Spleen (tissue), 11 donors: ENCODE data around the gene ATG7. TPM values are rescaled to one million over a fixed set of nuclear protein-coding genes. Genes with fewer than 3 reads are reported as not detected.

Experiments used
- DNase-seq: peaks from one replicate; pipeline ENCODE4 v3.0.0-alpha.2; 2020
- H3K27ac ChIP-seq, 8 donors: fragments of 200-600 bp; sonication (generic) in 7 of 8; 1 replicate in 4 of 8; 2 replicates in 4 of 8; pipeline versions ENCODE4 v1.5.0 to v1.8.0; 2016 to 2021; ENCODE audit warnings: inconsistent platforms in 4 of 8, mild to moderate bottlenecking in 4 of 8, moderate library complexity in 1 of 8
- H3K27me3 ChIP-seq, 7 donors: fragments of 200-600 bp; sonication (generic) in 6 of 7; replicated peaks in 1 of 7; 1 replicate in 4 of 7; 2 replicates in 3 of 7; pipeline versions ENCODE4 v1.5.0 to v1.8.0; 2016 to 2021; ENCODE audit warnings: inconsistent platforms in 3 of 7, mild to moderate bottlenecking in 1 of 7
- H3K36me3 ChIP-seq, 6 donors: fragments of 200-600 bp; sonication (generic) in 5 of 6; 1 replicate in 4 of 6; 2 replicates in 2 of 6; pipeline versions ENCODE4 v1.5.0 to v1.8.0; 2016 to 2021; ENCODE audit warnings: inconsistent platforms in 2 of 6
- H3K4me1 ChIP-seq, 6 donors: fragments of 200-600 bp; sonication (generic) in 5 of 6; 1 replicate in 3 of 6; 2 replicates in 3 of 6; pipeline versions ENCODE4 v1.5.0 to v1.8.0; 2016 to 2021; ENCODE audit warnings: inconsistent platforms in 3 of 6
- H3K4me3 ChIP-seq, 8 donors: fragments of 200-600 bp; sonication (generic) in 7 of 8; 1 replicate in 4 of 8; 2 replicates in 4 of 8; pipeline versions ENCODE4 v1.5.0 to v1.8.0; 2016 to 2021; ENCODE audit warnings: inconsistent platforms in 4 of 8, mild to moderate bottlenecking in 4 of 8, moderate library complexity in 2 of 8
- H3K9me3 ChIP-seq, 8 donors: fragments of 200-600 bp; sonication (generic) in 7 of 8; 1 replicate in 4 of 8; 2 replicates in 4 of 8; pipeline versions ENCODE4 v1.5.0 to v1.8.0; 2016 to 2021; ENCODE audit warnings: inconsistent platforms in 4 of 8
- CTCF ChIP-seq, 11 experiments: fragments of 200-600 bp in 7 of 11; fragments of 450-650 bp in 4 of 11; sonication (generic) in 4 of 11; IDR thresholded peaks in 8 of 11; conservative IDR thresholded peaks in 3 of 11; 1 replicate in 7 of 11; 2 replicates in 4 of 11; pipeline versions ENCODE4 v1.4.0 to v1.8.0; 2016 to 2021; ENCODE audit warnings: antibody characterized with exemption in 11 of 11, inconsistent platforms in 4 of 11, mild to moderate bottlenecking in 1 of 11
- POLR2A ChIP-seq, 3 donors: fragments of 450-650 bp; IDR thresholded peaks; one replicate each; pipeline ENCODE4 v1.5.1; 2017; ENCODE audit warnings: antibody characterized with exemption in 3 of 3, mild to moderate bottlenecking in 1 of 3
- POLR2AphosphoS5 ChIP-seq, 3 donors: sonication (generic); formaldehyde crosslinking; IDR thresholded peaks; one replicate each; pipeline ENCODE4 v1.5.1; 2017; ENCODE audit warnings: antibody characterized with exemption in 3 of 3
- WGBS, 5 donors: extraction: QIAGEN DNeasy Blood & Tissue Kit in 3 of 5; methylation state at CpG; one replicate each; pipeline versions ENCODE4 v1.1.5 to v1.1.7; 2013 to 2018; 5-methylcytosine and 5-hydroxymethylcytosine counted together
- intact Hi-C: fragments of 100-400 bp; cut with DNase I; formaldehyde crosslinking; loops from one replicate; pipeline ENCODE4 v1.15.0; 2023; ENCODE audit warnings: low total_unique reads
- polyA plus RNA-seq, 3 donors: library from polyadenylated mRNA; stranded (reverse); fragments of 200-250 nt; gene quantifications; one replicate each; pipeline ENCODE4 v1.2.1, GENCODE V29; 2013
- total RNA-seq, 7 donors: library from RNA; depleted of rRNA in 3 of 7; stranded (reverse); fragments of >200 nt in 3 of 7; fragmentation: NEBNext Ultra II Directional in 4 of 7; extraction: Animal tissue kit (Norgen Biotek cat#: 25700) in 4 of 7; gene quantifications; one replicate each; pipeline versions ENCODE4 v1.1.0 to v1.2.1, GENCODE V29; 2016 to 2021
- donor health status: healthy with polysubstance abuse.
- donor health status: DM: no; HTN: no; CAD: no; lungs with moderate emphysema.
- donor health status: DM: no; HTN: no; CAD: no.
- donor health status: Bipolar disorder and iron deficiency.
- donor health status: healthy.
- donor health status: DM: no; HTN: no; CAD: no.
- donor health status: DM: yes; HTN: yes; CAD: no.

The ATG7 gene
- total and polyA plus RNA-seq, 10 donors = 7.5 to 114 (median 77.1) TPM

GRCh38 chr3:11463591-11463990, 191.4 kb downstream of the ATG7 start:
- no peak overlapping the region for H3K27ac ChIP-seq
- H3K27me3 ChIP-seq = no peaks in the 10 kb centered on the region

DNA sequence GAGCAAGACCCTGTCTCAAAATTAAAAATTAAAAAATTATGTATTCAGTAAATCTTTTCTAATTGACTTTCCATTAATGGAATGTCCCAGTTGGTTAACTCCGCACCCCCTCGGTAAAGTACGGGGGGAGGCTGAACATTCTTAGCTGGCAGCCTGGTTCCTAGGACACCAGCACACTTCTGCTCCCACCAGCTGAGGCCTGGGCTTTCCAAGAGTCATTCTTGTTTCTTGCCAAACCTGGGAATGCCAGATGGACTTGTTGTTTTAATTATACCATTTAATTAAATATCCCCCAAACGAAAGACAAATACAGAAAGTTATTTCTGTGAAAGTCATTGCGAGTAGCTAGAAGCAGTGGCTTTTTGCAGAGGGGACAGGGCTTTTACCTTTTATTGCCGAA, 192.2 kb downstream of the ATG7 start:
- Histone ChIP-seq H3K27ac (no peak overlapping the region), H3K36me3 (peaks cover 0 to 33% (median 11%) of the 10 kb centered on the region in 6 donors), H3K9me3 (no peaks in the 10 kb centered on the region), H3K27me3 (no peaks in the 10 kb centered on the region), H3K4me3 (no peak overlapping the region), H3K4me1 (peaks cover 0 to 3% (median 0%) of the 10 kb centered on the region in 6 donors)
- TF ChIP-seq POLR2A (IDR thresholded peaks at IDR 0.05) (no peak), POLR2AphosphoS5 (IDR thresholded peaks at IDR 0.05) (no peak), CTCF (IDR thresholded peaks at IDR 0.05 in 8 of 11, conservative IDR thresholded peaks at IDR 0.05 in 3 of 11) (no peak)
- no peak for DNase-seq
- WGBS, 5 donors = 94 to 97% (median 96%) methylated on average over 6 of the region's 6 CpGs
- intact Hi-C loops = no loop called here

More at GRCh38 chr3:11463591-11463990, 191.4 kb downstream of the ATG7 start:
- 86 to 91% (median 90%) methylated on average over 2 of the region's 2 CpGs for WGBS, 5 donors
- intact Hi-C loops = no loop called here
- Histone ChIP-seq H3K4me3 (no peak overlapping the region), H3K9me3 (no peaks in the 10 kb centered on the region), H3K4me1 (peaks cover 0 to 3% (median 0%) of the 10 kb centered on the region in 6 donors), H3K36me3 (peaks cover 0 to 30% (median 6%) of the 10 kb centered on the region in 6 donors)
- TF ChIP-seq POLR2A (IDR thresholded peaks at IDR 0.05) (no peak), POLR2AphosphoS5 (IDR thresholded peaks at IDR 0.05) (no peak), CTCF (IDR thresholded peaks at IDR 0.05 in 8 of 11, conservative IDR thresholded peaks at IDR 0.05 in 3 of 11) (no peak)
- DNase-seq = no peak

DNA sequence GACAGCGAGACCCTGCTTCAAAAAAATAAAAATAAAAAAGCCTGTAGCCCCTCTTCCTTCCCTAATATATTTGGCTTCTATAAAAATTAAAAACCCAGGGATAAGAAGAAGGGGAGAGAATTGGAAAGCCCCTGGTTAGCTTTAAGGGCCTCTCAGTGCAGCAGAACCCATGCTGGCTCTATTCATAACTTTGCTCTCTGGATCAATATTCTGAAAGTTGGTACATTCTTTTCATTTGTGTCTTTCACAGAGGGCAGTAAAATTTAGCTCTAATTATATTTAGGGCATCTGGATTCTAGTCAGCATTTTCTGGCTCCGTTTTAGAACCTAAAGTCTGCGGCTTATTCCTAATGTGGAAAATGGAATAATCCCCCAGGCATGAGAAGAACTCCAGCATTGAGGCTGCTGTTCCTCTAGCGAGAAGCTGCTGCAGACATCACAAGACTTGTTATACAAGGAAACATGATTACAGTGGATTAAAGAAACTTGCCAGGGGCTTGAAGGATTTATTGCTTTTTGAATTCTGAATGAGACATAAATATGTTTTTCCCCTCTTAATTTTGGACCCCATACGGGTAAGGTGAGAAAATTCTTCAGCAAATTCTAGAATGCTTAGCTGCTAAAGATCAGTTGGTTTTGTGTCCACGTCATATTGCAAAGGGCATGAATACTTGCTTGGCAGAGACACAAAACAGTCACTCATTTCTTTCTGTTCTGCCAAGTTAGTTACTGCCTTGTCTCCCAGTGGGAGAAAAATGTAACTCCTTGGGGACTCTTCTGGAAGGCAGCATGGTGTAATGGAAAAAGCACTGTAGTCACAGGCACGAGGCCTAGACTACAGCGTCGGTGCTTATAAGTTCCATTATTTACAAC, 193.8 kb downstream of the ATG7 start:
- Histone ChIP-seq H3K27me3 (no peaks in the 10 kb centered on the region), H3K36me3 (peaks cover 0 to 48% (median 11%) of the 10 kb centered on the region in 6 donors), H3K27ac (peak overlapping the region in 2 of 8 donors; percentile 9 to 16), H3K4me1 (peaks cover 0 to 3% (median 0%) of the 10 kb centered on the region in 6 donors), H3K9me3 (no peaks in the 10 kb centered on the region), H3K4me3 (no peak overlapping the region)
- intact Hi-C loops = no loop called here
- TF ChIP-seq POLR2A (IDR thresholded peaks at IDR 0.05) (no peak), POLR2AphosphoS5 (IDR thresholded peaks at IDR 0.05) (no peak), CTCF (IDR thresholded peaks at IDR 0.05 in 8 of 11, conservative IDR thresholded peaks at IDR 0.05 in 3 of 11) (no peak)
- 74 to 95% (median 84%) methylated on average over 9 of the region's 9 CpGs for WGBS, 5 donors
- no peak for DNase-seq

- DNase-seq = no peak
- Histone ChIP-seq H3K27me3 (no peaks in the 10 kb centered on the region), H3K4me3 (no peak overlapping the region), H3K9me3 (no peaks in the 10 kb centered on the region), H3K36me3 (peaks cover 0 to 50% (median 11%) of the 10 kb centered on the region in 6 donors), H3K4me1 (peaks cover 0 to 3% (median 0%) of the 10 kb centered on the region in 6 donors), H3K27ac (no peak overlapping the region)
- intact Hi-C loops = no loop called here
- WGBS, 5 donors = 86 to 94% (median 91%) methylated on average over 4 of the region's 4 CpGs
- TF ChIP-seq POLR2AphosphoS5 (IDR thresholded peaks at IDR 0.05) (no peak), POLR2A (IDR thresholded peaks at IDR 0.05) (no peak), CTCF (IDR thresholded peaks at IDR 0.05 in 8 of 11, conservative IDR thresholded peaks at IDR 0.05 in 3 of 11) (no peak)
Measured at GRCh38 chr3:11467875-11468274, 195.7 kb downstream of the ATG7 start.
